ENCODE data around the gene ZSWIM7.

The ZSWIM7 gene

GRCh38 chr17:15928286-15928785 lies 71.2 kb downstream of the ZSWIM7 start:
- no peak for DNase-seq
